HL-60 (cell line): Measurements from ENCODE around the gene OMG.
A peak's percentile ranks its signal among the peaks of the same experiment; 100 is the strongest.

Source experiments
- DNase-seq, 2 experiments: peaks; one replicate each; pipeline ENCODE4 v3.0.0-alpha.2; 2010 to 2020; ENCODE audit warnings: low read depth in 1 of 2, low spot score in 1 of 2
- H3K27ac ChIP-seq: fragments of 250-450 bp; sonication (Bioruptor Pico); replicated peaks from 2 replicates; pipeline ENCODE4 v1.5.1; 2020; ENCODE audit warnings: mild to moderate bottlenecking, moderate library complexity
- H3K27me3 ChIP-seq: fragments of 250-450 bp; sonication (Bioruptor Pico); 2 replicates; pipeline ENCODE4 v1.5.1; 2021; ENCODE audit warnings: mild to moderate bottlenecking, moderate library complexity; ENCODE audit not compliant: insufficient read depth, poor library complexity, severe bottlenecking
- H3K4me3 ChIP-seq: replicated peaks from 2 replicates; pipeline ENCODE4 v1.5.1; 2011; ENCODE audit warnings: mild to moderate bottlenecking, control low read depth, low read length; ENCODE audit not compliant: insufficient read depth
- GABPA ChIP-seq: IDR thresholded peaks from 2 replicates; pipeline ENCODE4 v1.6.1; 2012; ENCODE audit warnings: low read depth
- POLR2AphosphoS5 ChIP-seq: IDR thresholded peaks from 2 replicates; pipeline ENCODE4 v1.6.1; 2012; ENCODE audit warnings: low read depth
- SPI1 ChIP-seq: IDR thresholded peaks from 2 replicates; pipeline ENCODE4 v1.6.1; 2012; ENCODE audit warnings: low read depth, mild to moderate bottlenecking, borderline replicate concordance
- TF ChIP-seq, protein P1 (sequence below): IDR thresholded peaks from one replicate; pipeline ENCODE4 v1.5.1; 2011; ENCODE audit warnings: low read length, control low read depth, inconsistent platforms; ENCODE audit not compliant: insufficient read depth
- TF ChIP-seq, protein P2 (sequence below): IDR thresholded peaks from 2 replicates; pipeline ENCODE4 v1.6.1; 2012; ENCODE audit warnings: low read depth; ENCODE audit not compliant: insufficient replicate concordance

Gene OMG

GRCh38 chr17:31321481-31321880, 24.4 kb upstream of the OMG start, which contains the start of gene EVI2A:
Gene EVI2A, minus strand, starts transcription at chr17:31321622. Its CDS starts 2,609 bp downstream, at chr17:31319013.
- Histone ChIP-seq H3K27ac (peak within 1 kb of the TSS; percentile 89), H3K27me3 (no peaks in the 10 kb centered on the region), H3K4me3 (peak within 1 kb of the TSS; percentile 55)
- DNase-seq = peak; percentile 81 to 91
- TF ChIP-seq SPI1 (no peak), POLR2AphosphoS5 (no peak), GABPA (0 out of 2 replicates have a peak, but pooled peaks have one; percentile 20)
- TF ChIP-seq, protein P1, sequence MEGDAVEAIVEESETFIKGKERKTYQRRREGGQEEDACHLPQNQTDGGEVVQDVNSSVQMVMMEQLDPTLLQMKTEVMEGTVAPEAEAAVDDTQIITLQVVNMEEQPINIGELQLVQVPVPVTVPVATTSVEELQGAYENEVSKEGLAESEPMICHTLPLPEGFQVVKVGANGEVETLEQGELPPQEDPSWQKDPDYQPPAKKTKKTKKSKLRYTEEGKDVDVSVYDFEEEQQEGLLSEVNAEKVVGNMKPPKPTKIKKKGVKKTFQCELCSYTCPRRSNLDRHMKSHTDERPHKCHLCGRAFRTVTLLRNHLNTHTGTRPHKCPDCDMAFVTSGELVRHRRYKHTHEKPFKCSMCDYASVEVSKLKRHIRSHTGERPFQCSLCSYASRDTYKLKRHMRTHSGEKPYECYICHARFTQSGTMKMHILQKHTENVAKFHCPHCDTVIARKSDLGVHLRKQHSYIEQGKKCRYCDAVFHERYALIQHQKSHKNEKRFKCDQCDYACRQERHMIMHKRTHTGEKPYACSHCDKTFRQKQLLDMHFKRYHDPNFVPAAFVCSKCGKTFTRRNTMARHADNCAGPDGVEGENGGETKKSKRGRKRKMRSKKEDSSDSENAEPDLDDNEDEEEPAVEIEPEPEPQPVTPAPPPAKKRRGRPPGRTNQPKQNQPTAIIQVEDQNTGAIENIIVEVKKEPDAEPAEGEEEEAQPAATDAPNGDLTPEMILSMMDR = no peak
- TF ChIP-seq, protein P2, sequence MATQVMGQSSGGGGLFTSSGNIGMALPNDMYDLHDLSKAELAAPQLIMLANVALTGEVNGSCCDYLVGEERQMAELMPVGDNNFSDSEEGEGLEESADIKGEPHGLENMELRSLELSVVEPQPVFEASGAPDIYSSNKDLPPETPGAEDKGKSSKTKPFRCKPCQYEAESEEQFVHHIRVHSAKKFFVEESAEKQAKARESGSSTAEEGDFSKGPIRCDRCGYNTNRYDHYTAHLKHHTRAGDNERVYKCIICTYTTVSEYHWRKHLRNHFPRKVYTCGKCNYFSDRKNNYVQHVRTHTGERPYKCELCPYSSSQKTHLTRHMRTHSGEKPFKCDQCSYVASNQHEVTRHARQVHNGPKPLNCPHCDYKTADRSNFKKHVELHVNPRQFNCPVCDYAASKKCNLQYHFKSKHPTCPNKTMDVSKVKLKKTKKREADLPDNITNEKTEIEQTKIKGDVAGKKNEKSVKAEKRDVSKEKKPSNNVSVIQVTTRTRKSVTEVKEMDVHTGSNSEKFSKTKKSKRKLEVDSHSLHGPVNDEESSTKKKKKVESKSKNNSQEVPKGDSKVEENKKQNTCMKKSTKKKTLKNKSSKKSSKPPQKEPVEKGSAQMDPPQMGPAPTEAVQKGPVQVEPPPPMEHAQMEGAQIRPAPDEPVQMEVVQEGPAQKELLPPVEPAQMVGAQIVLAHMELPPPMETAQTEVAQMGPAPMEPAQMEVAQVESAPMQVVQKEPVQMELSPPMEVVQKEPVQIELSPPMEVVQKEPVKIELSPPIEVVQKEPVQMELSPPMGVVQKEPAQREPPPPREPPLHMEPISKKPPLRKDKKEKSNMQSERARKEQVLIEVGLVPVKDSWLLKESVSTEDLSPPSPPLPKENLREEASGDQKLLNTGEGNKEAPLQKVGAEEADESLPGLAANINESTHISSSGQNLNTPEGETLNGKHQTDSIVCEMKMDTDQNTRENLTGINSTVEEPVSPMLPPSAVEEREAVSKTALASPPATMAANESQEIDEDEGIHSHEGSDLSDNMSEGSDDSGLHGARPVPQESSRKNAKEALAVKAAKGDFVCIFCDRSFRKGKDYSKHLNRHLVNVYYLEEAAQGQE = no peak

- no peaks in the 10 kb centered on the region for H3K27me3 ChIP-seq
- peak overlapping the region; percentile 89 for H3K27ac ChIP-seq
- peak overlapping the region; percentile 55 for H3K4me3 ChIP-seq
- TF ChIP-seq, protein P1 = no peak
- TF ChIP-seq POLR2AphosphoS5 (no peak), GABPA (no peak), SPI1 (no peak)
- TF ChIP-seq, protein P2 = no peak
- DNase-seq = no peak
These were observed 23.8 kb upstream of the OMG start for GRCh38 chr17:31320791-31321190.

DNA sequence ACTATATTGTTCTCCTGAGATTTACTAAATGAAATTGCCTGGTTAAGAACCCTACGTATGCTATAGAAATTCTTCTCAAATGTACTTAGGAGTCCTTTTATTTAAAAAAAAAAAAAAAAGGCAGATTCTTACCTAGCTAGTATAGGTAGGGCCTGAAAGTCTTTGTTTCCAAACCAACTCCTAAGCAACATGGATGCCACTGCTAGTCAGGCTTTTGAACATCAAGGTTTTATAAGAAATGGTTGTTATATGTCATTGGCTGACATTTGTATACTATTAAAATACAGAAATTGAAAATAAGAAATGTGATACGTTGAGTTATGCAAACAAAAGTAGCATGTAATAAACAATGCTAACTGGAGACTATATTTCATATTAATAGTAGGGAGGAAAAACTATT, 23.2 kb upstream of the OMG start:
- Histone ChIP-seq H3K27me3 (no peaks in the 10 kb centered on the region), H3K4me3 (peak overlapping the region; percentile 55), H3K27ac (peak overlapping the region; percentile 89)
- no peak for DNase-seq
- TF ChIP-seq POLR2AphosphoS5 (no peak), GABPA (no peak), SPI1 (no peak)
- TF ChIP-seq, protein P1 = no peak
- TF ChIP-seq, protein P2 = no peak
